Fibroblast of villous mesenchyme (primary cell): Measurements from ENCODE around the gene COA1. TPM values are rescaled to one million over a fixed set of nuclear protein-coding genes. Genes with fewer than 3 reads are reported as not detected.
A peak's percentile ranks its signal among the peaks of the same experiment; 100 is the strongest.

ENCODE experiments used
- DNase-seq: peaks from one replicate; pipeline ENCODE4 v3.0.0-alpha.2; 2010; ENCODE audit warnings: low read depth
- H3K4me3 ChIP-seq: 2 replicates; pipeline ENCODE4 v1.5.1; 2011; ENCODE audit warnings: low read depth, mild to moderate bottlenecking, low read length
- total RNA-seq: library from RNA; depleted of rRNA; stranded (reverse); fragments of >200 nt; gene quantifications from 2 replicates; pipeline ENCODE4 v1.2.3, GENCODE V29; 2012
- TF ChIP-seq, protein P1 (sequence below): IDR thresholded peaks from 2 replicates; pipeline ENCODE4 v1.5.1; 2012; ENCODE audit warnings: low read depth, mild to moderate bottlenecking, low read length; ENCODE audit not compliant: insufficient read depth

Gene COA1
- total RNA-seq, 1 donor = 41.5 TPM

GRCh38 chr7:43645699-43646226, 83.6 kb downstream of the COA1 start:
- no peak overlapping the region for H3K4me3 ChIP-seq
- DNase-seq = no peak
- TF ChIP-seq, protein P1, sequence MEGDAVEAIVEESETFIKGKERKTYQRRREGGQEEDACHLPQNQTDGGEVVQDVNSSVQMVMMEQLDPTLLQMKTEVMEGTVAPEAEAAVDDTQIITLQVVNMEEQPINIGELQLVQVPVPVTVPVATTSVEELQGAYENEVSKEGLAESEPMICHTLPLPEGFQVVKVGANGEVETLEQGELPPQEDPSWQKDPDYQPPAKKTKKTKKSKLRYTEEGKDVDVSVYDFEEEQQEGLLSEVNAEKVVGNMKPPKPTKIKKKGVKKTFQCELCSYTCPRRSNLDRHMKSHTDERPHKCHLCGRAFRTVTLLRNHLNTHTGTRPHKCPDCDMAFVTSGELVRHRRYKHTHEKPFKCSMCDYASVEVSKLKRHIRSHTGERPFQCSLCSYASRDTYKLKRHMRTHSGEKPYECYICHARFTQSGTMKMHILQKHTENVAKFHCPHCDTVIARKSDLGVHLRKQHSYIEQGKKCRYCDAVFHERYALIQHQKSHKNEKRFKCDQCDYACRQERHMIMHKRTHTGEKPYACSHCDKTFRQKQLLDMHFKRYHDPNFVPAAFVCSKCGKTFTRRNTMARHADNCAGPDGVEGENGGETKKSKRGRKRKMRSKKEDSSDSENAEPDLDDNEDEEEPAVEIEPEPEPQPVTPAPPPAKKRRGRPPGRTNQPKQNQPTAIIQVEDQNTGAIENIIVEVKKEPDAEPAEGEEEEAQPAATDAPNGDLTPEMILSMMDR = no peak

- TF ChIP-seq, protein P1 = no peak
- no peak for DNase-seq
- no peak overlapping the region for H3K4me3 ChIP-seq
These were observed 85.5 kb downstream of the COA1 start for GRCh38 chr7:43643846-43644245.

DNA sequence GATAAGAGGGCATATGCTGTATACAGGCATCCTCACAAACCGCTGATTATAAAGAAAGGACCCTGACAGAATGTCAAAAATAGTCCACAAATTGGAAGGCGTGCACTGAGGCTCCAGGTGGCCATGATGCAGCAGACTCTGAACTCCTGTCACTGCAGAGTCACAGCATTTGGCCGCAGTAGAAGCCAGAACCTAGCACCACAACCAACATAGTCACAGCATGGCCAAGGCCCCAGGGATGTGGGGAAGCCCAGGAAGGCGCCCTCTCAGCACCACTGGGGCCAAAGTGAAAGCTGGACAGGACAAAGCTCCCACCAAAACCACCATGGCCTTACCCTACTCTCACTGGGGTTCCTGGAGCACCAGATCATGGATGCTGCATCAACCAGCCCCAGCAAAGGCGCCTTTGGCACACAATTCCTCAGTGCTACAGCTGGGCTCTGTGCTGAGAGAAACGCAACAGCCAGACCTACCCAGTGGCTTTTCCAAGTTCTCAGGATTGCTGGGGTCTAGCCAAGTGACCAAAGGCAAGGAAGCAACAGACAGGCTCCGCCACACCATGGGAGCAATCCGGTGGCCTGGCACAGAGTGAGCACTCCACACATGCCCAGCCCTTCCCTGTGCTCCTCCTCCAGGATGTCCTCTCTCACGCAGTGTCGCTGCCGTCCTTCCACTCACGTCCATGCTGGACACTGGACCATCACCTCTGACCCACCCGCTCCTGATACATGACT, 86.3 kb downstream of the COA1 start:
- TF ChIP-seq, protein P1 = no peak

GRCh38 chr7:43640679-43641078, 88.6 kb downstream of the COA1 start:
- TF ChIP-seq, protein P1 = no peak
- no peak for DNase-seq
- H3K4me3 ChIP-seq = no peak overlapping the region

More for the DNA sequence above, 86.3 kb downstream of the COA1 start:
- H3K4me3 ChIP-seq = no peak overlapping the region
- DNase-seq = no peak

GRCh38 chr7:43639858-43640491, 89.3 kb downstream of the COA1 start:
- no peak overlapping the region for H3K4me3 ChIP-seq
- peak; percentile 60 for DNase-seq

DNA sequence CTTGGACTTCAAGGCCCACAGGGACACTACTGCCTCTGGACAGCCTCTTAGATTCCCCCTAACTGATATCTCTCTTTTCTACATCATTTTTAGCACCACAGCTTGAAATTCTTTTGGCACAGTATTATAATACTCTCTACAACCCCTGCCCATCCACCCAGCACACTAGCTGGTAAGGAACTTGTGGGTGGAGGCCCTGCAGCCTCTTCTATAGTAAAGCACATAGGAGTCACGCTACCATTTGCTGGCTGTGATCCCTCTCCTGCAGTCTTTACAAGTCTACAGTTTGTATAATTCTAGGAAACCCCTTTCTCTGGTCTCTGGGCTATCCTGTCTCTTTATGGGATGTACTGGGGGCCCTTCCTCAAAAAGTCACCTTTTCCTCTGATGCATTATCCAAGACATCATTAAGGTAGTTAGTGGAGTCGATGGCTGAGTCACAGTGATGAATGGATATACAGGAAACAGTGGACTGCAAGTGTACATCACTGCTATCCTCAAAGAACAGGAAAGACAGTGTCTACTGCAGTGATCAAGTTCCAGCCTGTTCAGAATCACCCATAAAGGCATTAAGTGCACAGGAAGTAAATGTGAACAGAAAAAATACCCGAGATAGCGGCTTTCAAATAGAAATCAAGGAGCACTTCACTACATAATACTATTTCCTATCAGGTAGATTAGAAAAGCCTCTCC, 92.1 kb downstream of the COA1 start:
- H3K4me3 ChIP-seq = no peak overlapping the region
- TF ChIP-seq, protein P1 = no peak
- no peak for DNase-seq

More at GRCh38 chr7:43639858-43640491, 89.3 kb downstream of the COA1 start:
- TF ChIP-seq, protein P1 = no peak
